CD4-positive, alpha-beta memory T cell (primary cell): ENCODE measurements around the gene RMDN2. TPM values are rescaled to one million over a fixed set of nuclear protein-coding genes. Genes with fewer than 3 reads are reported as not detected.

Experiments used
- CTCF ChIA-PET: fragments of 350-600 bp; sonication (Branson Sonifier 250); formaldehyde crosslinking; loops from one replicate; lab custom pipeline; 2021; ENCODE audit warnings: inconsistent platforms; ENCODE audit not compliant: partially characterized antibody; lab: Charles Lee
- POLR2A ChIA-PET: fragments of 350-600 bp; sonication (Branson Sonifier 250); formaldehyde crosslinking; loops from one replicate; lab custom pipeline; 2021; ENCODE audit not compliant: partially characterized antibody; lab: Charles Lee
- DNase-seq, 5 donors: peaks; one replicate each; pipeline versions ENCODE4 v3.0.0 to v3.0.0-alpha.2; 2020 to 2022; ENCODE audit warnings: mixed read lengths in 1 of 5
- H3K27ac ChIP-seq: one replicate; pipeline ENCODE4 v1.7.0; 2013; ENCODE audit warnings: low read depth, low read length
- H3K27me3 ChIP-seq: 2 replicates; pipeline ENCODE4 v1.7.0; 2013; ENCODE audit warnings: mild to moderate bottlenecking, low read length, moderate library complexity; ENCODE audit not compliant: insufficient read depth
- H3K36me3 ChIP-seq: 2 replicates; pipeline ENCODE4 v1.7.0; 2013; ENCODE audit warnings: mild to moderate bottlenecking, low read length, moderate library complexity; ENCODE audit not compliant: insufficient read depth
- H3K4me1 ChIP-seq: 2 replicates; pipeline ENCODE4 v1.7.0; 2013; ENCODE audit warnings: mild to moderate bottlenecking, low read length, moderate library complexity; ENCODE audit not compliant: insufficient read depth
- H3K4me3 ChIP-seq, 2 donors: one replicate each; pipeline ENCODE4 v1.7.0; 2013; ENCODE audit warnings: low read length in 2 of 2, mild to moderate bottlenecking in 1 of 2
- H3K9me3 ChIP-seq, 2 donors: one replicate each; pipeline ENCODE4 v1.7.0; 2013; ENCODE audit warnings: low read length in 2 of 2, control low read depth in 1 of 2; ENCODE audit not compliant: control insufficient read depth in 1 of 2
- H3K27ac Mint-ChIP-seq, 7 donors: one replicate each; pipeline ENCODE4 v1.8.0; 2020 to 2021; ENCODE audit warnings: mixed read lengths in 7 of 7, mild to moderate bottlenecking in 6 of 7, inconsistent platforms in 3 of 7, moderate library complexity in 3 of 7
- H3K27me3 Mint-ChIP-seq, 2 donors: one replicate each; pipeline ENCODE4 v1.8.0; 2020 to 2021; ENCODE audit warnings: mixed read lengths in 2 of 2
- H3K36me3 Mint-ChIP-seq, 2 donors: one replicate each; pipeline ENCODE4 v1.8.0; 2020 to 2021; ENCODE audit warnings: mixed read lengths in 2 of 2, inconsistent platforms in 1 of 2, mild to moderate bottlenecking in 1 of 2
- H3K4me1 Mint-ChIP-seq, 4 donors: one replicate each; pipeline ENCODE4 v1.8.0; 2020 to 2021; ENCODE audit warnings: mixed read lengths in 4 of 4, mild to moderate bottlenecking in 1 of 4
- H3K4me3 Mint-ChIP-seq, 8 donors: one replicate each; pipeline ENCODE4 v1.8.0; 2020 to 2021; ENCODE audit warnings: mixed read lengths in 8 of 8, mild to moderate bottlenecking in 7 of 8, moderate library complexity in 6 of 8, inconsistent platforms in 3 of 8
- H3K9me3 Mint-ChIP-seq, 8 donors: one replicate each; pipeline ENCODE4 v1.8.0; 2020 to 2021; ENCODE audit warnings: mixed read lengths in 8 of 8, mild to moderate bottlenecking in 5 of 8, inconsistent platforms in 3 of 8, moderate library complexity in 1 of 8
- intact Hi-C: fragments of 100-400 bp; cut with micrococcal nuclease; formaldehyde crosslinking; loops from one replicate; pipeline ENCODE4 v1.15.1; 2023
- polyA plus RNA-seq, 2 donors: library from polyadenylated mRNA; unstranded; fragments of 300-500 nt; fragmentation: Illumina TruSeq; gene quantifications; one replicate each; pipeline ENCODE4 v1.2.3, GENCODE V29; 2021
- total RNA-seq, 2 experiments: library from RNA; stranded (reverse); gene quantifications; one replicate each; pipeline ENCODE4 v1.2.3, GENCODE V29; 2021

The RMDN2 gene
- total and polyA plus RNA-seq, 4 experiments from 2014 or later = 3.1 to 4.0 (median 3.2) TPM

- H3K27ac ChIP-seq = no peak overlapping the region
- H3K4me3 ChIP-seq = no peak overlapping the region
- no peak for DNase-seq
- no peak overlapping the region for H3K4me3 Mint-ChIP-seq
- H3K27ac Mint-ChIP-seq = no peak overlapping the region
- no peaks in the 10 kb centered on the region for H3K4me1 ChIP-seq
- POLR2A ChIA-PET = no interaction called here
- H3K36me3 ChIP-seq = no peaks in the 10 kb centered on the region
- H3K36me3 Mint-ChIP-seq = no peaks in the 10 kb centered on the region
- no peaks in the 10 kb centered on the region for H3K9me3 ChIP-seq
- peaks cover 4% of the 10 kb centered on the region for H3K27me3 ChIP-seq
- H3K4me1 Mint-ChIP-seq = peaks cover 5 to 16% (median 10%) of the 10 kb centered on the region in 4 donors
- intact Hi-C loops = no loop called here
- CTCF ChIA-PET = no interaction called here
- no peaks in the 10 kb centered on the region for H3K9me3 Mint-ChIP-seq
- peaks cover 34 to 46% of the 10 kb centered on the region in 2 donors for H3K27me3 Mint-ChIP-seq
These were observed 110.9 kb downstream of the RMDN2 start for GRCh38 chr2:38035968-38036367.

- POLR2A ChIA-PET = no interaction called here
- H3K27ac Mint-ChIP-seq = no peak overlapping the region
- H3K9me3 Mint-ChIP-seq = peaks cover 0 to 4% (median 0%) of the 10 kb centered on the region in 8 donors
- Histone ChIP-seq H3K4me3 (no peak overlapping the region), H3K27me3 (peaks cover 4% of the 10 kb centered on the region), H3K4me1 (no peaks in the 10 kb centered on the region), H3K27ac (no peak overlapping the region), H3K36me3 (no peaks in the 10 kb centered on the region), H3K9me3 (no peaks in the 10 kb centered on the region)
- intact Hi-C loops = no loop called here
- no peaks in the 10 kb centered on the region for H3K36me3 Mint-ChIP-seq
- peak overlapping the region in 2 of 8 donors; percentile 29 to 59 for H3K4me3 Mint-ChIP-seq
- DNase-seq = no peak
- peaks cover 5 to 16% (median 10%) of the 10 kb centered on the region in 4 donors for H3K4me1 Mint-ChIP-seq
- peaks cover 34 to 42% of the 10 kb centered on the region in 2 donors for H3K27me3 Mint-ChIP-seq
- CTCF ChIA-PET = no interaction called here
These were observed 112.2 kb downstream of the RMDN2 start for GRCh38 chr2:38037325-38037724.

DNA sequence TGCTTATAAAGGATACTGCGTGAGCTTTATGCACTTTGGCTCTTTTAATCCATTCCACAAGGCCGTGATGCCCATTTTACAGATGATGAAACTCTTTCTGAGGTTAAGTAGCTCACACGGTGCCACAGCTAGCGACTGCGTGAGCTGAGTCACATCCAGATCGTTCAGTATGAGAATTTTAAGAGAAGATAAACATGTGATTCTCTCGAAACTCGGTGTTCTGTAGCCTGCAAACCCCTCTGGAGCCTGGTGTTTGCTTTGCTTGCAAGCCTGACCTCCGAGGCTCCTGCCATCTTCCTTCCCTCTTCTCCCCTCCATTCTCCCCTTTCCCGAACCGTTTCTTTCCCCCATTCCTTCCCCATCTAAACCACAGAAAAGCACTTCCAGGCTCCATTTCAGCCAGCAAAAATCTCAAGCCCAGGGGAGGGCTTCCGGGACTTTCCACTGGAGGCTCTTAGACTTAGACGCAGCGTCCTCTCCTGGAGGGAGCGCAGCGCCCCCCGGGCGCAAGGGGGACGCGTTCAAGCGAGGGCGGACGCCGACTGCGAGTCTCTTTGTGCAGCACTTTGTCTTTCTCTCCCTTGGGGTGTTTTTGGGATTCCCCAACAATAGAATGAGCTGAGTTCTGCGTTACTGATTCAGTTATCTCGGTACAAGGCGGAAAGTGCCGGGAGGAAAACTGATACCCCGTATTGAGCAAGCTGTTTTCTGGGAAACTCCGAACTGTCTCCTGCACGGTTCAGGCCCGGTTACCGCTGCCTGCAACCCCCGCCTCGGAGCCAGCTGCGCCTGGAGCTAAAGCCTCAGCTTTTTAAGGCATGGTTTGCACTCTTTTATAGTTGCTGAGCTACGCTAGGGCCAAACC lies 112.9 kb downstream of the RMDN2 start:
- CTCF ChIA-PET = no interaction called here
- Histone ChIP-seq H3K4me3 (no peak overlapping the region), H3K27me3 (peaks cover 4% of the 10 kb centered on the region), H3K9me3 (no peaks in the 10 kb centered on the region), H3K36me3 (no peaks in the 10 kb centered on the region), H3K27ac (no peak overlapping the region), H3K4me1 (no peaks in the 10 kb centered on the region)
- H3K36me3 Mint-ChIP-seq = no peaks in the 10 kb centered on the region
- peaks cover 0 to 5% (median 0%) of the 10 kb centered on the region in 8 donors for H3K9me3 Mint-ChIP-seq
- peaks cover 5 to 16% (median 10%) of the 10 kb centered on the region in 4 donors for H3K4me1 Mint-ChIP-seq
- H3K27me3 Mint-ChIP-seq = peaks cover 34 to 42% of the 10 kb centered on the region in 2 donors
- DNase-seq = no peak
- H3K27ac Mint-ChIP-seq = no peak overlapping the region
- intact Hi-C loops = no loop called here
- POLR2A ChIA-PET = no interaction called here
- peak overlapping the region in 7 of 8 donors; percentile 6 to 62 (median 42) for H3K4me3 Mint-ChIP-seq

DNA sequence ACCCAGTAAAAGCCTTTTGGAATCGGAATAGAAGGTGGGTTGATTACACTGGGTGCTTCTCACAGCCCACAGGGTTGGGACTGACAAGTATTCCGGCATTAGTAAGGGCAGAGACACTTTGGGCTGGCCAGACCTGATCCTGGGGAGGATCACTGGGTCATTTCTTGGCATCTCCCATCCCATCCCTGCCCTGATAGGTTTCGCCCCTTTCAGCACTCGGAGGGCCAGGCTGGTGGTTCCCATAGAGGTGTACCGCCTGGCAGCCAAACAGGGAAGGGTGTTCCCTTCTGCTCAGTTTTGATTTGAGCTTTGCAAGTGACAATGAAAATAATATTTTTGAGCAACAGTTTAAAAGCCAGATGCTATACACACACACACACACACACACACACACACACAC lies 113.6 kb downstream of the RMDN2 start:
- no peak overlapping the region for H3K27ac Mint-ChIP-seq
- H3K4me1 Mint-ChIP-seq = peaks cover 4 to 16% (median 10%) of the 10 kb centered on the region in 4 donors
- Histone ChIP-seq H3K27ac (no peak overlapping the region), H3K4me3 (no peak overlapping the region), H3K4me1 (no peaks in the 10 kb centered on the region), H3K27me3 (peaks cover 4% of the 10 kb centered on the region), H3K36me3 (no peaks in the 10 kb centered on the region), H3K9me3 (no peaks in the 10 kb centered on the region)
- no peak for DNase-seq
- intact Hi-C loops = no loop called here
- peaks cover 0 to 11% (median 0%) of the 10 kb centered on the region in 8 donors for H3K9me3 Mint-ChIP-seq
- H3K27me3 Mint-ChIP-seq = peaks cover 34 to 42% of the 10 kb centered on the region in 2 donors
- H3K4me3 Mint-ChIP-seq = peak overlapping the region in 2 of 8 donors; percentile 59 to 62
- CTCF ChIA-PET = no interaction called here
- POLR2A ChIA-PET = no interaction called here
- no peaks in the 10 kb centered on the region for H3K36me3 Mint-ChIP-seq

GRCh38 chr2:38039121-38039910 lies 114.2 kb downstream of the RMDN2 start:
- peaks cover 36 to 38% of the 10 kb centered on the region in 2 donors for H3K27me3 Mint-ChIP-seq
- Histone ChIP-seq H3K27me3 (peaks cover 4% of the 10 kb centered on the region), H3K4me1 (no peaks in the 10 kb centered on the region), H3K4me3 (no peak overlapping the region), H3K9me3 (no peaks in the 10 kb centered on the region), H3K27ac (no peak overlapping the region), H3K36me3 (no peaks in the 10 kb centered on the region)
- H3K36me3 Mint-ChIP-seq = no peaks in the 10 kb centered on the region
- H3K9me3 Mint-ChIP-seq = peaks cover 0 to 11% (median 0%) of the 10 kb centered on the region in 8 donors
- no peak for DNase-seq
- no peak overlapping the region for H3K27ac Mint-ChIP-seq
- POLR2A ChIA-PET = no interaction called here
- H3K4me1 Mint-ChIP-seq = peaks cover 4 to 16% (median 10%) of the 10 kb centered on the region in 4 donors
- CTCF ChIA-PET = no interaction called here
- no peak overlapping the region for H3K4me3 Mint-ChIP-seq
- intact Hi-C loops = no loop called here

DNA sequence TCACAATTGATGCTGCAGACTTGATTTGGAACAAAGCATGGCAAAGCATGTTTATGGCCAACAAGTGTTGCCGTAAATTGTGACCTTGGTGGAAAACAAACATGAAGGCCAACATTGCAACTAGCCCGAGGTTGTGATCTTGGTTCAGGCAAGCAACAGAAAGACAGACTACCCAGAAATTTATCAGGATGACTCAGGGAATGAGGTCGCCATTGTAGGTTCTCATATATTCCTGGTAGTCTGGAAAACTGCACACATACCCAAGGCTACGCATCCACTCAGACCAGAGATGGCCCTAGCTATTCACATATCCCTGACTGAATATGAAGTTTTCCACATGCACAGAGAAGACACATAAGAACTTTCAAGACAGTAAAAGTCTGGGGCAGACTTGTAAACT lies 120.7 kb downstream of the RMDN2 start:
- Mint-ChIP-seq H3K4me1 (no peaks in the 10 kb centered on the region), H3K36me3 (no peaks in the 10 kb centered on the region), H3K27ac (no peak overlapping the region), H3K27me3 (peaks cover 7 to 8% of the 10 kb centered on the region in 2 donors), H3K4me3 (no peak overlapping the region), H3K9me3 (peaks cover 0 to 11% (median 0%) of the 10 kb centered on the region in 8 donors)
- intact Hi-C loops = no loop called here
- H3K27ac ChIP-seq = no peak overlapping the region
- no peak for DNase-seq
- H3K4me3 ChIP-seq = no peak overlapping the region
- POLR2A ChIA-PET = no interaction called here
- H3K36me3 ChIP-seq = no peaks in the 10 kb centered on the region
- H3K27me3 ChIP-seq = peaks cover 5% of the 10 kb centered on the region
- H3K4me1 ChIP-seq = no peaks in the 10 kb centered on the region
- no peaks in the 10 kb centered on the region for H3K9me3 ChIP-seq
- CTCF ChIA-PET = no interaction called here

- CTCF ChIA-PET = no interaction called here
- H3K4me3 Mint-ChIP-seq = no peak overlapping the region
These were observed 131.1 kb downstream of the RMDN2 start for GRCh38 chr2:38056216-38056615.

More at GRCh38 chr2:38056216-38056615, 131.1 kb downstream of the RMDN2 start:
- H3K27me3 ChIP-seq = no peaks in the 10 kb centered on the region
- POLR2A ChIA-PET = no interaction called here
- H3K9me3 Mint-ChIP-seq = peaks cover 0 to 3% (median 0%) of the 10 kb centered on the region in 8 donors
- H3K36me3 ChIP-seq = no peaks in the 10 kb centered on the region
- no peaks in the 10 kb centered on the region for H3K36me3 Mint-ChIP-seq
- intact Hi-C loops = no loop called here
- H3K27me3 Mint-ChIP-seq = peaks cover 9 to 21% of the 10 kb centered on the region in 2 donors
- no peak overlapping the region for H3K27ac ChIP-seq
- no peaks in the 10 kb centered on the region for H3K9me3 ChIP-seq
- no peak overlapping the region for H3K27ac Mint-ChIP-seq
- no peaks in the 10 kb centered on the region for H3K4me1 Mint-ChIP-seq
- H3K4me1 ChIP-seq = no peaks in the 10 kb centered on the region
- no peak overlapping the region for H3K4me3 ChIP-seq
- DNase-seq = no peak
